Stimulated activated memory B cell treated with anti-CD40 and anti-IgM and Interleukin-4, amounts not matched to agents 10 μg/mL and 1 μg/mL and 100 μg/mL, for 72 hours (primary cell): ENCODE measurements around the gene EMC9.

Source experiments
- ATAC-seq: fragments of 150-1000 bp; cut with Tn5 transposase; 2 replicates; pipeline ENCODE4 v1.10.0; 2021
- H3K27ac Mint-ChIP-seq: one replicate; pipeline ENCODE4 v1.8.0; 2022; ENCODE audit warnings: mild to moderate bottlenecking, mixed read lengths
- H3K27me3 Mint-ChIP-seq: one replicate; pipeline ENCODE4 v1.8.0; 2022; ENCODE audit warnings: mixed read lengths
- H3K36me3 Mint-ChIP-seq: one replicate; pipeline ENCODE4 v1.8.0; 2022; ENCODE audit warnings: mixed read lengths
- H3K4me1 Mint-ChIP-seq: one replicate; pipeline ENCODE4 v1.8.0; 2022; ENCODE audit warnings: mixed read lengths
- H3K4me3 Mint-ChIP-seq: one replicate; pipeline ENCODE4 v1.8.0; 2022; ENCODE audit warnings: mild to moderate bottlenecking, moderate library complexity, mixed read lengths
- H3K9me3 Mint-ChIP-seq: one replicate; pipeline ENCODE4 v1.8.0; 2022; ENCODE audit warnings: mixed read lengths

EMC9 gene

GRCh38 chr14:24132061-24132685 lies 9.2 kb downstream of the EMC9 start:
- no peak overlapping the region for H3K4me3 Mint-ChIP-seq
- H3K27me3 Mint-ChIP-seq = no peaks in the 10 kb centered on the region
- peaks cover 38% of the 10 kb centered on the region for H3K4me1 Mint-ChIP-seq
- no peak for ATAC-seq
- H3K27ac Mint-ChIP-seq = peak overlapping the region; percentile 63
- H3K36me3 Mint-ChIP-seq = peaks cover 5% of the 10 kb centered on the region
- no peaks in the 10 kb centered on the region for H3K9me3 Mint-ChIP-seq

- ATAC-seq = no peak
- Mint-ChIP-seq H3K4me3 (no peak overlapping the region), H3K27me3 (no peaks in the 10 kb centered on the region), H3K36me3 (no peaks in the 10 kb centered on the region), H3K9me3 (no peaks in the 10 kb centered on the region), H3K4me1 (peaks cover 32% of the 10 kb centered on the region), H3K27ac (peak overlapping the region; percentile 63)
Measured at GRCh38 chr14:24131549-24131966, 9.8 kb downstream of the EMC9 start.

- no peaks in the 10 kb centered on the region for H3K9me3 Mint-ChIP-seq
- no peak for ATAC-seq
- no peak overlapping the region for H3K4me3 Mint-ChIP-seq
- H3K4me1 Mint-ChIP-seq = peaks cover 30% of the 10 kb centered on the region
- no peaks in the 10 kb centered on the region for H3K36me3 Mint-ChIP-seq
- H3K27ac Mint-ChIP-seq = peak overlapping the region; percentile 63
- H3K27me3 Mint-ChIP-seq = no peaks in the 10 kb centered on the region
Measured at GRCh38 chr14:24130717-24131548, 10.5 kb downstream of the EMC9 start.

GRCh38 chr14:24130380-24130716 lies 11.0 kb downstream of the EMC9 start, which contains the start of gene FITM1:
Gene FITM1 (plus strand): TSS chr14:24130659. CDS start chr14:24131564, 905 bp downstream.
- Mint-ChIP-seq H3K4me1 (peaks cover 27% of the 10 kb centered on the region), H3K36me3 (no peaks in the 10 kb centered on the region), H3K9me3 (no peaks in the 10 kb centered on the region), H3K27ac (peak within 1 kb of the TSS; percentile 63), H3K27me3 (no peaks in the 10 kb centered on the region), H3K4me3 (no peak within 1 kb of the TSS)
- no peak for ATAC-seq

GRCh38 chr14:24129410-24129998 lies 11.9 kb downstream of the EMC9 start:
- H3K9me3 Mint-ChIP-seq = no peaks in the 10 kb centered on the region
- no peaks in the 10 kb centered on the region for H3K36me3 Mint-ChIP-seq
- H3K27me3 Mint-ChIP-seq = no peaks in the 10 kb centered on the region
- H3K4me1 Mint-ChIP-seq = peaks cover 30% of the 10 kb centered on the region
- H3K4me3 Mint-ChIP-seq = no peak overlapping the region
- no peak overlapping the region for H3K27ac Mint-ChIP-seq
- no peak for ATAC-seq

GRCh38 chr14:24127673-24128072 lies 13.7 kb downstream of the EMC9 start:
- no peak for ATAC-seq
- peaks cover 11% of the 10 kb centered on the region for H3K36me3 Mint-ChIP-seq
- no peaks in the 10 kb centered on the region for H3K27me3 Mint-ChIP-seq
- H3K9me3 Mint-ChIP-seq = no peaks in the 10 kb centered on the region
- peaks cover 44% of the 10 kb centered on the region for H3K4me1 Mint-ChIP-seq
- no peak overlapping the region for H3K27ac Mint-ChIP-seq
- no peak overlapping the region for H3K4me3 Mint-ChIP-seq

GRCh38 chr14:24126939-24127338 lies 14.5 kb downstream of the EMC9 start:
- no peak overlapping the region for H3K27ac Mint-ChIP-seq
- no peak overlapping the region for H3K4me3 Mint-ChIP-seq
- no peaks in the 10 kb centered on the region for H3K27me3 Mint-ChIP-seq
- peaks cover 41% of the 10 kb centered on the region for H3K4me1 Mint-ChIP-seq
- peaks cover 14% of the 10 kb centered on the region for H3K36me3 Mint-ChIP-seq
- no peak for ATAC-seq
- H3K9me3 Mint-ChIP-seq = no peaks in the 10 kb centered on the region

- Mint-ChIP-seq H3K27ac (peak overlapping the region; percentile 92), H3K4me1 (peaks cover 46% of the 10 kb centered on the region), H3K27me3 (no peaks in the 10 kb centered on the region), H3K9me3 (no peaks in the 10 kb centered on the region), H3K4me3 (peak overlapping the region; percentile 27), H3K36me3 (peaks cover 38% of the 10 kb centered on the region)
- ATAC-seq = peak; percentile 95
Measured at GRCh38 chr14:24123424-24124417, 17.7 kb downstream of the EMC9 start.

GRCh38 chr14:24122898-24123297 lies 18.5 kb downstream of the EMC9 start:
- no peak for ATAC-seq
- Mint-ChIP-seq H3K27me3 (no peaks in the 10 kb centered on the region), H3K4me3 (peak overlapping the region; percentile 8), H3K36me3 (peaks cover 45% of the 10 kb centered on the region), H3K27ac (peak overlapping the region; percentile 92), H3K4me1 (peaks cover 48% of the 10 kb centered on the region), H3K9me3 (no peaks in the 10 kb centered on the region)

- Mint-ChIP-seq H3K4me3 (peak overlapping the region; percentile 8), H3K9me3 (no peaks in the 10 kb centered on the region), H3K27me3 (no peaks in the 10 kb centered on the region), H3K27ac (peak overlapping the region; percentile 92), H3K4me1 (peaks cover 50% of the 10 kb centered on the region), H3K36me3 (peaks cover 50% of the 10 kb centered on the region)
- ATAC-seq = peak; percentile 68
Measured at GRCh38 chr14:24122416-24122815, 19.0 kb downstream of the EMC9 start.

GRCh38 chr14:24121210-24121609 lies 20.2 kb downstream of the EMC9 start:
- no peak for ATAC-seq
- Mint-ChIP-seq H3K9me3 (no peaks in the 10 kb centered on the region), H3K4me3 (no peak overlapping the region), H3K36me3 (peaks cover 60% of the 10 kb centered on the region), H3K4me1 (peaks cover 62% of the 10 kb centered on the region), H3K27ac (peak overlapping the region; percentile 92), H3K27me3 (no peaks in the 10 kb centered on the region)

- no peak for ATAC-seq
- no peaks in the 10 kb centered on the region for H3K27me3 Mint-ChIP-seq
- no peak overlapping the region for H3K4me3 Mint-ChIP-seq
- no peak overlapping the region for H3K27ac Mint-ChIP-seq
- H3K36me3 Mint-ChIP-seq = peaks cover 68% of the 10 kb centered on the region
- peaks cover 66% of the 10 kb centered on the region for H3K4me1 Mint-ChIP-seq
- H3K9me3 Mint-ChIP-seq = no peaks in the 10 kb centered on the region
Measured at GRCh38 chr14:24119691-24120090, 21.7 kb downstream of the EMC9 start.

GRCh38 chr14:24117179-24117578 lies 24.2 kb downstream of the EMC9 start:
- Mint-ChIP-seq H3K36me3 (peaks cover 54% of the 10 kb centered on the region), H3K27me3 (no peaks in the 10 kb centered on the region), H3K9me3 (no peaks in the 10 kb centered on the region), H3K27ac (peak overlapping the region; percentile 99), H3K4me1 (peaks cover 42% of the 10 kb centered on the region), H3K4me3 (no peak overlapping the region)
- no peak for ATAC-seq

- no peaks in the 10 kb centered on the region for H3K27me3 Mint-ChIP-seq
- H3K27ac Mint-ChIP-seq = peak overlapping the region; percentile 99
- peak overlapping the region; percentile 98 for H3K4me3 Mint-ChIP-seq
- no peak for ATAC-seq
- peaks cover 48% of the 10 kb centered on the region for H3K36me3 Mint-ChIP-seq
- no peaks in the 10 kb centered on the region for H3K9me3 Mint-ChIP-seq
- peaks cover 35% of the 10 kb centered on the region for H3K4me1 Mint-ChIP-seq
Measured at GRCh38 chr14:24116128-24116814, 25.1 kb downstream of the EMC9 start.
